Measurements from ENCODE around the gene DENND1A.
"Not testable (repeated sequence)": the region's sequence is repeated elsewhere in the genome, so short reads cannot be mapped to it uniquely, and the experiment has no call there.

DENND1A gene

GRCh38 chr9:123757960-123758359 is 172.0 kb downstream of the DENND1A start:
- no peak for DNase-seq

GRCh38 chr9:123757547-123757946 is 172.4 kb downstream of the DENND1A start:
- DNase-seq, result no peak

GRCh38 chr9:123756484-123757106 is 173.3 kb downstream of the DENND1A start:
- no peak for DNase-seq

GRCh38 chr9:123753669-123754258 is 176.2 kb downstream of the DENND1A start:
- no peak for DNase-seq

GRCh38 chr9:123753016-123753415 is 176.9 kb downstream of the DENND1A start:
- no peak for DNase-seq

- DNase-seq, result no peak
Observed at GRCh38 chr9:123749580-123750202, 180.2 kb downstream of the DENND1A start.

- no peak for DNase-seq
Observed at GRCh38 chr9:123746765-123747164, 183.2 kb downstream of the DENND1A start.

- no peak for DNase-seq
Observed at GRCh38 chr9:123745933-123746332, 184.0 kb downstream of the DENND1A start.

- no peak for DNase-seq
Observed at GRCh38 chr9:123745451-123745850, 184.5 kb downstream of the DENND1A start.

GRCh38 chr9:123743737-123744136 is 186.2 kb downstream of the DENND1A start:
- DNase-seq, result no peak

- no peak for DNase-seq
Observed at GRCh38 chr9:123742009-123742767, 187.7 kb downstream of the DENND1A start.

GRCh38 chr9:123741214-123741613 is 188.7 kb downstream of the DENND1A start:
- no peak for DNase-seq

- DNase-seq, result no peak
Observed at GRCh38 chr9:123739902-123740301, 190.0 kb downstream of the DENND1A start.

- DNase-seq, result no peak
Observed at GRCh38 chr9:123739387-123739786, 190.5 kb downstream of the DENND1A start.

GRCh38 chr9:123738648-123739047 is 191.3 kb downstream of the DENND1A start:
- no peak for DNase-seq

GRCh38 chr9:123735376-123735775 is 194.6 kb downstream of the DENND1A start:
- DNase-seq, result no peak

GRCh38 chr9:123728571-123728970 is 201.4 kb downstream of the DENND1A start:
- DNase-seq, result not testable (repeated sequence)

GRCh38 chr9:123727332-123727731 is 202.6 kb downstream of the DENND1A start:
- DNase-seq, result no peak

- no peak for DNase-seq
Observed at GRCh38 chr9:123725389-123725788, 204.5 kb downstream of the DENND1A start.

GRCh38 chr9:123724211-123724796 is 205.6 kb downstream of the DENND1A start:
- DNase-seq, result no peak

- no peak for DNase-seq
Observed at GRCh38 chr9:123723135-123723875, 206.6 kb downstream of the DENND1A start.

GRCh38 chr9:123722378-123722777 is 207.5 kb downstream of the DENND1A start:
- no peak for DNase-seq

GRCh38 chr9:123718188-123718587 is 211.7 kb downstream of the DENND1A start:
- DNase-seq, result no peak

Measured in NCI-H1105 (cell line).